Measurements from ENCODE around the gene AURKAIP1. TPM values are rescaled to one million over a fixed set of nuclear protein-coding genes. Genes with fewer than 3 reads are reported as not detected.
"Not testable (repeated sequence)": the region's sequence is repeated elsewhere in the genome, so short reads cannot be mapped to it uniquely, and the experiment has no call there.

AURKAIP1 gene
- total RNA-seq, 1 experiment from 2014 or later: 196 TPM

- H4K20me1 ChIP-seq (ENCODE audit: control insufficient read depth, insufficient read depth, insufficient read length); H3K27me3 Mint-ChIP-seq (ENCODE audit: low read depth); H3K27me3 ChIP-seq (ENCODE audit: insufficient read depth, low read length); H3K18ac ChIP-seq (ENCODE audit: insufficient read length, low read depth, low read length); H2BK120ac ChIP-seq (ENCODE audit: low read depth, low read length, poor library complexity, severe bottlenecking); H3K4me3 Mint-ChIP-seq; H3K56ac ChIP-seq (ENCODE audit: insufficient read length, low read depth, low read length); H2BK12ac ChIP-seq (ENCODE audit: insufficient read length, low read depth, low read length); H3K4me2 ChIP-seq (ENCODE audit: insufficient read depth, insufficient read length, low read length); H3K4ac ChIP-seq (ENCODE audit: low read depth, low read length); H3K9me3 ChIP-seq (ENCODE audit: control insufficient read depth, low read depth, low read length); H4K5ac ChIP-seq (ENCODE audit: insufficient read length, low read depth, low read length); H3K27ac ChIP-seq (ENCODE audit: insufficient read length, low read depth, low read length); H3K9ac ChIP-seq (ENCODE audit: extremely low read depth, insufficient read length, low read length); H2BK15ac ChIP-seq (ENCODE audit: low read depth, low read length); H3K23me2 ChIP-seq (ENCODE audit: insufficient read length, low read depth, low read length, poor library complexity, severe bottlenecking); H3K79me2 ChIP-seq (ENCODE audit: insufficient read depth, low read length); H3K14ac ChIP-seq (ENCODE audit: insufficient read depth, low read length); H3K23ac ChIP-seq (ENCODE audit: insufficient read length, low read depth, low read length); H2BK5ac ChIP-seq (ENCODE audit: insufficient read length, low read length); H4K8ac ChIP-seq (replicated peaks; ENCODE audit: insufficient read length, low read depth, low read length); H2AK5ac ChIP-seq (ENCODE audit: insufficient read length, low read length); H2BK20ac ChIP-seq (ENCODE audit: low read depth, low read length, poor library complexity, severe bottlenecking); DNase-seq; H3K36me3 Mint-ChIP-seq (ENCODE audit: insufficient read depth in 1 of 3, low read depth in 3 of 3); H2AFZ ChIP-seq (ENCODE audit: low read length); H3K9me3 Mint-ChIP-seq; H3K4me1 ChIP-seq (ENCODE audit: insufficient read depth, low read length); H3K79me1 ChIP-seq (ENCODE audit: insufficient read depth, low read depth, low read length, poor library complexity, severe bottlenecking); H4K91ac ChIP-seq (ENCODE audit: insufficient read length, low read depth, low read length); H3T11ph ChIP-seq (ENCODE audit: low read length): not testable (repeated sequence)
- peak overlapping the region in 1 of 3 experiments; percentile 45; a peak in 2 of 7 replicates for H3K27ac Mint-ChIP-seq
- no CpG with 5 or more reads among the region's 5 CpGs for WGBS (ENCODE audit: extremely low coverage, insufficient read length, low lambda C conversion rate)
- peaks cover 37 to 41% of the 10 kb centered on the region in 2 experiments for H3K4me1 Mint-ChIP-seq
Measured at GRCh38 chr1:1417396-1417795, 42.4 kb upstream of the AURKAIP1 start.

All from H9 (cell line).